NCI-H146 treated with DMSO at 0.1 percent for 48 hours (cell line): Measurements from ENCODE around the gene OR10H5.
"Not testable (repeated sequence)": the region's sequence is repeated elsewhere in the genome, so short reads cannot be mapped to it uniquely, and the experiment has no call there.

ENCODE experiments used
- DNase-seq: peaks from one replicate; lab custom pipeline; 2025; ENCODE audit not compliant: unreplicated experiment; lab: John Stamatoyannopoulos, UW

OR10H5 gene

GRCh38 chr19:15843203-15843893 lies 55.9 kb downstream of the OR10H5 start:
- no peak for DNase-seq

GRCh38 chr19:15843894-15844222 lies 56.4 kb downstream of the OR10H5 start:
- not testable (repeated sequence) for DNase-seq

- no peak for DNase-seq
Observed at GRCh38 chr19:15846923-15847322, 59.5 kb downstream of the OR10H5 start.

- DNase-seq: no peak
Observed at GRCh38 chr19:15850385-15850784, 62.9 kb downstream of the OR10H5 start.
